Astrocyte (in vitro differentiated cells and primary cell): ENCODE results near the gene R3HCC1L.

Experiments used
- EZH2 ChIP-seq: IDR thresholded peaks from 2 replicates; pipeline ENCODE4 v1.6.1; 2012; ENCODE audit warnings: mild to moderate bottlenecking, low read length, inconsistent platforms; ENCODE audit not compliant: insufficient read depth
- TF ChIP-seq, protein P1 (sequence below): IDR thresholded peaks from 2 replicates; pipeline ENCODE4 v1.5.1; 2011; ENCODE audit warnings: low read depth, mild to moderate bottlenecking, inconsistent platforms, low read length, moderate library complexity; ENCODE audit not compliant: insufficient read depth

GRCh38 chr10:98272656-98273055 is 138.2 kb downstream of the R3HCC1L start:
- TF ChIP-seq, protein P1, sequence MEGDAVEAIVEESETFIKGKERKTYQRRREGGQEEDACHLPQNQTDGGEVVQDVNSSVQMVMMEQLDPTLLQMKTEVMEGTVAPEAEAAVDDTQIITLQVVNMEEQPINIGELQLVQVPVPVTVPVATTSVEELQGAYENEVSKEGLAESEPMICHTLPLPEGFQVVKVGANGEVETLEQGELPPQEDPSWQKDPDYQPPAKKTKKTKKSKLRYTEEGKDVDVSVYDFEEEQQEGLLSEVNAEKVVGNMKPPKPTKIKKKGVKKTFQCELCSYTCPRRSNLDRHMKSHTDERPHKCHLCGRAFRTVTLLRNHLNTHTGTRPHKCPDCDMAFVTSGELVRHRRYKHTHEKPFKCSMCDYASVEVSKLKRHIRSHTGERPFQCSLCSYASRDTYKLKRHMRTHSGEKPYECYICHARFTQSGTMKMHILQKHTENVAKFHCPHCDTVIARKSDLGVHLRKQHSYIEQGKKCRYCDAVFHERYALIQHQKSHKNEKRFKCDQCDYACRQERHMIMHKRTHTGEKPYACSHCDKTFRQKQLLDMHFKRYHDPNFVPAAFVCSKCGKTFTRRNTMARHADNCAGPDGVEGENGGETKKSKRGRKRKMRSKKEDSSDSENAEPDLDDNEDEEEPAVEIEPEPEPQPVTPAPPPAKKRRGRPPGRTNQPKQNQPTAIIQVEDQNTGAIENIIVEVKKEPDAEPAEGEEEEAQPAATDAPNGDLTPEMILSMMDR: no peak
- TF ChIP-seq EZH2: no peak
